GM18861 (cell line): Measurements from ENCODE around the gene TAX1BP3.

Experiments
- ATAC-seq: cut with Tn5 transposase; IDR thresholded peaks from one replicate; pipeline ENCODE4 v1.9.1; 2021; ENCODE audit not compliant: unreplicated experiment

The TAX1BP3 gene

GRCh38 chr17:3659541-3660111 lies 8.8 kb downstream of the TAX1BP3 start:
- ATAC-seq: no peak

GRCh38 chr17:3658784-3659449 lies 9.5 kb downstream of the TAX1BP3 start:
- no peak for ATAC-seq

- no peak for ATAC-seq
Observed at GRCh38 chr17:3657874-3658783, 10.2 kb downstream of the TAX1BP3 start.

- ATAC-seq: no peak
Observed at GRCh38 chr17:3657588-3657869, 10.8 kb downstream of the TAX1BP3 start.

- no peak for ATAC-seq
Observed at GRCh38 chr17:3656755-3657587, 11.4 kb downstream of the TAX1BP3 start.

GRCh38 chr17:3656353-3656752 lies 12.0 kb downstream of the TAX1BP3 start:
- ATAC-seq: no peak

DNA sequence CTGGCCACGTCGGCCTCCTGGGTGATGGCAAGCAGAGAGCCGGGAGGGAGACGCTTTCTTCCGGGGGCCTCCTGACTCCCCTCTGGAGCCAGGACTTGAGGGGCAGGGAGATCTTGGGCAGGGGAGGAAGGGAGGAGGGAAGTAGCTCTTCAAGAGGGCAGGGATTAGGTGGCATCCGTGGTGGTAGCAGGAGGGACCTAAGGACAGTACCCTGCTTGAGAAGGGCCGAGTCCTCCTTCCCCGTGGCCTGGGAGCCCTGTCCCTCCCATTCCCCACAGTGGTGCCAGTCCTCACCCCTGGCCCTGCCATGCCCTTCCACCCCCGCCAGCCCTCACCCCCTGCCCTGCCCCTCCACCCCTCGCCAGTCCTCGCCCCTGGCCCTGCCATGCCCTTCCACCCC lies 12.6 kb downstream of the TAX1BP3 start:
- no peak for ATAC-seq

- no peak for ATAC-seq
Observed at GRCh38 chr17:3647769-3648555, 20.4 kb downstream of the TAX1BP3 start.

- no peak for ATAC-seq
Observed at GRCh38 chr17:3647251-3647650, 21.1 kb downstream of the TAX1BP3 start.

DNA sequence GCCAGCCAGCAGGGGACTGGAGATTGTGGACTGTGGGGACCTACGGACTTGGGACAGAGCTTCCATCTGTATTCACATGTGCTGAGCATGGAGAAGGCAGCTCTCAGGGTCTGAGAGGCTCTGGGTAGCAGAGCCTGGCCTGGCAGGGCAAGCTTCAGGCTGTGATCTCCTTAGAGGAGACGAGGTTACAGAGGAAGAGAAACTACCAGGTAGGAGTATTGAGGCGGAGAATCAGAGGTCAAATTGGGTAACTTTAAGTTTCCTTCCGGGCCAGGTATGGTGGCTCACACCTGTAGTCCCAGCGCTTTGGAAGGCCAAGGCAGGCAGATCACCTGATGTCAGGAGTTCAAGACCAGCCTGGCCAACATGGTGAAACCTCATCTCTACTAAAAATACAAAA lies 23.1 kb downstream of the TAX1BP3 start:
- ATAC-seq: no peak

DNA sequence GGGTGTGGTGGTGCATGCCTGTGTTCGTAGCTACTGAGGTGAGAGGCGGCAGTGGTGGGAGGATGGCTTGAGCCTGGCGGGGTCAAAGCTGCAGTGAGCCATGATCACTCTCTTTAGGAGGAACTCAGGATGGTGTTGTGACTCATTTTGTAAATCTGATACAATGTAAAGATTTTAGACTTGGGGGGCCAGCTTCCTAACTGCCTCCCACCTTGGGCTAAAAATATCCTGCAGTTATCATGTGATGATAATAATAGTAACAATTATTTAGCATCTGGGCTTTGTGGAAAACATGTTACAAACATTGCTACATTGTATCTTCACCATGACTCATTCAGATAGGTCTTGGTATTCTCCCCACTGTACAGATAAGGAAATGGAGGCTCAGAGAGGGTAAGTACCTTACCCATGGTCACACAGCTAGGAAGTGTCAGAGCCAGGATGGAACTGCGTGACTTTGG lies 24.5 kb downstream of the TAX1BP3 start:
- ATAC-seq: no peak

GRCh38 chr17:3641717-3642486 lies 26.5 kb downstream of the TAX1BP3 start:
- ATAC-seq: no peak

- ATAC-seq: no peak
Observed at GRCh38 chr17:3641014-3641413, 27.4 kb downstream of the TAX1BP3 start.

- no peak for ATAC-seq
Observed at GRCh38 chr17:3639981-3640596, 28.3 kb downstream of the TAX1BP3 start.

GRCh38 chr17:3636908-3637373 lies 31.4 kb downstream of the TAX1BP3 start:
- no peak for ATAC-seq

DNA sequence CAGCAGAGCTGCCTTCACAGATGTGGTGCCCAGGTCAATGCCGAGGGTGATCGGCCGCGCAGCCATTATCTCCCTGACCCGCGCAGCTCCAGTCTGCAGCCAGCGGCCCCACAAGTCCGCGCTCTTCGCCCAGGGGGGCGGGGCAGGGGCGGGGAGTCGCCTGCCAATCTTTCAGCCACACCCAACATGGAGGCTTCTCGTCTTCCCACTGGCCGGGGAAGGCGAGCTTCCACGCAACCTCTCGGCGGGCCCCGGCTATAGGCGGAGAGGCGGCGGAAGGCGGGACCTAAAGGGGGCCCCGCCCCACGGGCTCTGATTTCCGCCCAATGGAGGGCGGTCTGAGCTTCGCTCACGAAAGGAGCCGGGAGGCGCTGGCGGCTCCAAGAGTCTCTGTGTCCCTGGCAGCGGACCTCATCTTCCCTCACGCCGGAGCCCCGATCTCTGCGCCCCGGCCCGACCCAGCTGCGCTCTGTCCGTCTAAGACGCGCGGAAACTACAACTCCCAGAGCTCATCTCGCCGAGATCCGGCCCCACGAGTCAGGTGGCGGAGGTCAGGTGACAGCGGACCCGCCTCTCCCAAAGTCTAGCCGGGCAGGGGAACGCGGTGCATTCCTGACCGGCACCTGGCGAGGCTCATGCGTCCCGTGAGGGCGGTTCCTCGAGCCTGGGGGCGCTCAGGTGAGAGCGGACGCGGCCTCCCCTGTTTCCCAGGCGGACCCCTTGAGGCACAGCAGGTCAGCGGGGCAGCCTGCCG lies 32.0 kb downstream of the TAX1BP3 start, which contains the start of the genes CTNS and SHPK:
TSS of gene CTNS (plus strand) at position 607 of the 754 bp plus-strand sequence. CDS start 3,447 bp downstream, outside the sequence.
TSS of gene SHPK (minus strand) at position 97 of the 754 bp plus-strand sequence. CDS start at position 66, 31 bp downstream.
- peak; percentile 83 for ATAC-seq

- ATAC-seq: no peak
Observed at GRCh38 chr17:3635474-3636153, 32.8 kb downstream of the TAX1BP3 start.
